ENCODE data around the gene SMAP2.

Gene SMAP2

DNA sequence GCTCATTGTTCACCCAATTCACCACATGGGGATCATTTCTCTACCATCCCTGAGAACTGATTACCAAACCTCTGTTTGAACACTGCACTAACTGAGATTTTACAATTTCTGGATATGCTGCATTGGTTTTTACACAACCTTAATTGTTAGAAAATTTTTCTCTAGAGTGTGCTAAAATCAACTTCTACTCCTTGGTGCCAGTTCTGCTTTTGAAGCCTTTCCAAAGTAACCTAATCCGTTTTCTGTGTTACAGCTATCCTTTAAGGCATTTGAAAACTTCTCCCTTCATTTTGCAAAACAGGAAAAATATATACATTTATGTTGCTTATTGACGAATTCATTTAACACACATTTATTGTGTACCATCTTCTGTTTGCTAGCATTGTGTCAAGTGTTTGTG is 23.7 kb downstream of the SMAP2 start (continued):
- TF ChIP-seq ZNF585B (tag by site-specific recombination; IDR thresholded peaks at IDR 0.05) (no peak), KLF10 (tag by site-specific recombination; IDR thresholded peaks at IDR 0.05) (no peak), ZEB2 (tag by site-specific recombination; IDR thresholded peaks at IDR 0.05) (no peak), ZNF514 (tag by site-specific recombination; IDR thresholded peaks at IDR 0.05) (no peak), ZBTB1 (tag by site-specific recombination; IDR thresholded peaks at IDR 0.05) (no peak), WT1 (tag by site-specific recombination; IDR thresholded peaks at IDR 0.05) (no peak), OSR2 (tag by site-specific recombination; IDR thresholded peaks at IDR 0.05) (no peak)
- TF ChIP-seq, protein P1, sequence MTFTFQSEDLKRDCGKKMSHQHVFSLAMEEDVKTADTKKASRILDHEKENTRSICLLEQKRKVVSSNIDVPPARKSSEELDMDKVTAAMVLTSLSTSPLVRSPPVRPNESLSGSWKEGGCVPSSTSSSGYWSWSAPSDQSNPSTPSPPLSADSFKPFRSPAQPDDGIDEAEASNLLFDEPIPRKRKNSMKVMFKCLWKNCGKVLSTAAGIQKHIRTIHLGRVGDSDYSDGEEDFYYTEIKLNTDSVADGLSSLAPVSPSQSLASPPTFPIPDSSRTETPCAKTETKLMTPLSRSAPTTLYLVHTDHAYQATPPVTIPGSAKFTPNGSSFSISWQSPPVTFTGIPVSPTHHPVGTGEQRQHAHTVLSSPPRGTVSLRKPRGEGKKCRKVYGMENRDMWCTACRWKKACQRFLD (tag by site-specific recombination; IDR thresholded peaks at IDR 0.05) = no peak
- TF ChIP-seq, protein P2, sequence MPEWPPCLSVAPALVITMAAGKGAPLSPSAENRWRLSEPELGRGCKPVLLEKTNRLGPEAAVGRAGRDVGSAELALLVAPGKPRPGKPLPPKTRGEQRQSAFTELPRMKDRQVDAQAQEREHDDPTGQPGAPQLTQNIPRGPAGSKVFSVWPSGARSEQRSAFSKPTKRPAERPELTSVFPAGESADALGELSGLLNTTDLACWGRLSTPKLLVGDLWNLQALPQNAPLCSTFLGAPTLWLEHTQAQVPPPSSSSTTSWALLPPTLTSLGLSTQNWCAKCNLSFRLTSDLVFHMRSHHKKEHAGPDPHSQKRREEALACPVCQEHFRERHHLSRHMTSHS (tag by site-specific recombination; IDR thresholded peaks at IDR 0.05) = no peak
- TF ChIP-seq, protein P3, sequence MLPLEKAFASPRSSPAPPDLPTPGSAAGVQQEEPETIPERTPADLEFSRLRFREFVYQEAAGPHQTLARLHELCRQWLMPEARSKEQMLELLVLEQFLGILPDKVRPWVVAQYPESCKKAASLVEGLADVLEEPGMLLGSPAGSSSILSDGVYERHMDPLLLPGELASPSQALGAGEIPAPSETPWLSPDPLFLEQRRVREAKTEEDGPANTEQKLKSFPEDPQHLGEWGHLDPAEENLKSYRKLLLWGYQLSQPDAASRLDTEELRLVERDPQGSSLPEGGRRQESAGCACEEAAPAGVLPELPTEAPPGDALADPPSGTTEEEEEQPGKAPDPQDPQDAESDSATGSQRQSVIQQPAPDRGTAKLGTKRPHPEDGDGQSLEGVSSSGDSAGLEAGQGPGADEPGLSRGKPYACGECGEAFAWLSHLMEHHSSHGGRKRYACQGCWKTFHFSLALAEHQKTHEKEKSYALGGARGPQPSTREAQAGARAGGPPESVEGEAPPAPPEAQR (tag by site-specific recombination; IDR thresholded peaks at IDR 0.05) = no peak

DNA sequence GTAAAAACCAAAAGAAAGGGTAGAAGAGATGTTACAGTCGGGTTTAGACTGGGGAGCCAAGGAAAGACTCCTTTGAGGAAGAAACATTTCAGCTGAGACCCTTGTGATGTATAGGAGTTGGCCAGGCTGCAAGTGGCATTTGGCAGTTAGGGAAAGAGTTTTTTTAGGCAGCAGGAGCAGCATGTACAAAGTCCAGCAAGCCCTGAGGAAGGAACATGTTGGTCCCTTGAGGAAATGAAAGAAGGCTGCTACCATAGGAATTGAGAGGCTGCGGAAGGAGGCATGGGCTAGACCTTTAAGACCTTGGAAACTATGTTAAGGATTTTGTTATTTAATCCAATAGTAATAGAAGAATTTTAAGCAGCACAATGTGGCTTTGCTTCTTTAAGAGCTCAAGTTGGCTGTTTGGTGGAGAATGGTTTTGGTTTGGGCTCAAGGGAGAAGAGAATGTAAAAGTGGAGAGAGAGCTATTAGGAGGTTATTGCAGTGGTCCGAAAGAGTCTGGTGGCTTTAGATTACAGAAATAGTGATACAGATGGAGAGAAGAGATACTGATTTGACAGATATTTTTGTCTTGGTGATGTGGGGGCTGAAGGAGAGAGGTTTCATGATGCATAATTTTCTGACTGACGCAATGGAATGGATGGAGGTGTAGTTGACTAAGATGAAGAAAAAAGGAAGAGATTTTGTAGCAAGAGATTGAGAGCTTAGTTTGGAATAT is 26.6 kb downstream of the SMAP2 start:
- H3K4me3 ChIP-seq (ENCODE audit: low read depth, low read length) = no peak overlapping the region
- H3K4me1 ChIP-seq (ENCODE audit: control insufficient read depth, insufficient read depth, low read length) = no peaks in the 10 kb centered on the region
- no peaks in the 10 kb centered on the region for H3K9me3 ChIP-seq (ENCODE audit: control insufficient read depth, insufficient read depth, low read depth, low read length)
- POLR2A ChIA-PET = no interaction called here
- CTCF ChIA-PET = interaction anchor here (0.8 to 4.0 kb wide), 6 partner anchors 8 to 321 kb away, joined by 3 to 24 read pairs (median 6); no protein-coding TSS in a partner anchor
- TF ChIP-seq ZBTB17 (tag by site-specific recombination; IDR thresholded peaks at IDR 0.05) (0 out of 2 replicates have a peak, but pooled peaks have one; percentile 18), ZNF670 (tag by site-specific recombination; IDR thresholded peaks at IDR 0.05; ENCODE audit: low read depth) (no peak)
- H3K27ac ChIP-seq (ENCODE audit: extremely low read depth, low read depth, low read length) = no peak overlapping the region
- no peaks in the 10 kb centered on the region for H3K36me3 ChIP-seq (ENCODE audit: control insufficient read depth in 2 of 2, insufficient read depth in 1 of 2, low read length in 2 of 2)

DNA sequence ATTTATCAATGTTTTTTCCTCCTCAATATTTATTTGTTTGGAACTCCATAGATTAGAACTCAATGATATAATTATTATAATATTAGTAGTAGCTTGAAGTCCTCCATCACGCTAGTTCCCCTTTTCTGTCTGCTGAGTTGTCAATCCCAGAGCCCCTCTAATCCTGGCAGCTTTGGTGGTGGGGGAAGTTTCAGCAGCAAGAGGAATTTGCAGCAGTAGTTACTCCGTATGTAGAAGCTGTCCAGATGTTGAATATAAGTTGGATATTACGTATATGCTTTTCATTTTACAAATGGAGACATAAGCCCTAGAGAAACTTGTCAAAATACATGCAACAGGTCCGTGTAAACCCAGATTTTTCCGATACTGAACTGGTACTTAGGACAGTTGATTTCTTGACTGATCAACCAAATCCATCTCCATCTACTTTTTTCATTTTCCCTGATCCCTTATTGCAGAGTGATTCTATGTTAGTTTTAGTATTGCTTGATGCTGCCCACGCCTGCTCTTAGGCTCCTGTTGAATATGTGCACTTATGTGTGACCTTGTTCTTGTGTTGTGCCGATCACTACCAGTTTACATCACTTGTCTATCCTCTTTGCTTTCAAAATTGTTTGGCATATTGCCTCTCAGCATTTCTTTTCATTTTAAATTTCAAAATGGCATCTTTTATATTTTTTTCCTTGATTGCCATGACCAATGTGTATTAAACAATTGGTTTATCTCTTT is 28.1 kb downstream of the SMAP2 start:
- ChIA-PET POLR2A (no interaction called here), CTCF (interaction anchor here (1.0 to 2.6 kb wide), 4 partner anchors 17 to 257 kb away, joined by 3 to 8 read pairs (median 6); no protein-coding TSS in a partner anchor)
- Histone ChIP-seq H3K36me3 (ENCODE audit: control insufficient read depth in 2 of 2, insufficient read depth in 1 of 2, low read length in 2 of 2) (no peaks in the 10 kb centered on the region), H3K4me3 (ENCODE audit: low read depth, low read length) (no peak overlapping the region), H3K27ac (ENCODE audit: extremely low read depth, low read depth, low read length) (no peak overlapping the region), H3K4me1 (ENCODE audit: control insufficient read depth, insufficient read depth, low read length) (peaks cover 6% of the 10 kb centered on the region; the same call in 1 of the 2 replicates), H3K9me3 (ENCODE audit: control insufficient read depth, insufficient read depth, low read depth, low read length) (no peaks in the 10 kb centered on the region)
- TF ChIP-seq SCRT2 (tag by site-specific recombination; IDR thresholded peaks at IDR 0.05) = peak; percentile 86
- 0 out of 2 replicates have a peak, but pooled peaks have one; percentile 18 for TF ChIP-seq SCRT1 (tag by site-specific recombination; IDR thresholded peaks at IDR 0.05; ENCODE audit: borderline replicate concordance)
- TF ChIP-seq ZNF2 (tag by site-specific recombination; IDR thresholded peaks at IDR 0.05) = no peak
- TF ChIP-seq, protein P4, sequence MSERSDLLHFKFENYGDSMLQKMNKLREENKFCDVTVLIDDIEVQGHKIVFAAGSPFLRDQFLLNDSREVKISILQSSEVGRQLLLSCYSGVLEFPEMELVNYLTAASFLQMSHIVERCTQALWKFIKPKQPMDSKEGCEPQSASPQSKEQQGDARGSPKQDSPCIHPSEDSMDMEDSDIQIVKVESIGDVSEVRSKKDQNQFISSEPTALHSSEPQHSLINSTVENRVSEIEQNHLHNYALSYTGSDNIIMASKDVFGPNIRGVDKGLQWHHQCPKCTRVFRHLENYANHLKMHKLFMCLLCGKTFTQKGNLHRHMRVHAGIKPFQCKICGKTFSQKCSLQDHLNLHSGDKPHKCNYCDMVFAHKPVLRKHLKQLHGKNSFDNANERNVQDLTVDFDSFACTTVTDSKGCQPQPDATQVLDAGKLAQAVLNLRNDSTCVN (tag by site-specific recombination; optimal IDR thresholded peaks at IDR 0.05) = no peak
- TF ChIP-seq ZIC2 (tag by site-specific recombination; IDR thresholded peaks at IDR 0.05) = no peak
- TF ChIP-seq, protein P5, sequence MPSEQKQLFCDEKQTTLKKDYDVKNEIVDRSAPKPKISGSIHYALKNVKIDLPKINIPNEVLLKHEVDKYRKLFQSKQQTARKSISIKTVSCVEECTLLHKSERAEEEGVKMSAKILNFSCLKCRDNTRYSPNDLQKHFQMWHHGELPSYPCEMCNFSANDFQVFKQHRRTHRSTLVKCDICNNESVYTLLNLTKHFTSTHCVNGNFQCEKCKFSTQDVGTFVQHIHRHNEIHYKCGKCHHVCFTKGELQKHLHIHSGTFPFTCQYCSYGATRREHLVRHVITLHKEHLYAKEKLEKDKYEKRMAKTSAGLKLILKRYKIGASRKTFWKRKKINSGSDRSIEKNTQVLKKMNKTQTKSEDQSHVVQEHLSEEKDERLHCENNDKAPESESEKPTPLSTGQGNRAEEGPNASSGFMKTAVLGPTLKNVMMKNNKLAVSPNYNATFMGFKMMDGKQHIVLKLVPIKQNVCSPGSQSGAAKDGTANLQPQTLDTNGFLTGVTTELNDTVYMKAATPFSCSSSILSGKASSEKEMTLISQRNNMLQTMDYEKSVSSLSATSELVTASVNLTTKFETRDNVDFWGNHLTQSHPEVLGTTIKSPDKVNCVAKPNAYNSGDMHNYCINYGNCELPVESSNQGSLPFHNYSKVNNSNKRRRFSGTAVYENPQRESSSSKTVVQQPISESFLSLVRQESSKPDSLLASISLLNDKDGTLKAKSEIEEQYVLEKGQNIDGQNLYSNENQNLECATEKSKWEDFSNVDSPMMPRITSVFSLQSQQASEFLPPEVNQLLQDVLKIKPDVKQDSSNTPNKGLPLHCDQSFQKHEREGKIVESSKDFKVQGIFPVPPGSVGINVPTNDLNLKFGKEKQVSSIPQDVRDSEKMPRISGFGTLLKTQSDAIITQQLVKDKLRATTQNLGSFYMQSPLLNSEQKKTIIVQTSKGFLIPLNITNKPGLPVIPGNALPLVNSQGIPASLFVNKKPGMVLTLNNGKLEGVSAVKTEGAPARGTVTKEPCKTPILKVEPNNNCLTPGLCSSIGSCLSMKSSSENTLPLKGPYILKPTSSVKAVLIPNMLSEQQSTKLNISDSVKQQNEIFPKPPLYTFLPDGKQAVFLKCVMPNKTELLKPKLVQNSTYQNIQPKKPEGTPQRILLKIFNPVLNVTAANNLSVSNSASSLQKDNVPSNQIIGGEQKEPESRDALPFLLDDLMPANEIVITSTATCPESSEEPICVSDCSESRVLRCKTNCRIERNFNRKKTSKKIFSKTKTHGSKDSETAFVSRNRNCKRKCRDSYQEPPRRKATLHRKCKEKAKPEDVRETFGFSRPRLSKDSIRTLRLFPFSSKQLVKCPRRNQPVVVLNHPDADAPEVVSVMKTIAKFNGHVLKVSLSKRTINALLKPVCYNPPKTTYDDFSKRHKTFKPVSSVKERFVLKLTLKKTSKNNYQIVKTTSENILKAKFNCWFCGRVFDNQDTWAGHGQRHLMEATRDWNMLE (tag by site-specific recombination; conservative IDR thresholded peaks at IDR 0.05; ENCODE audit: low read depth) = no peak
- no peak for TF ChIP-seq ZNF792 (tag by site-specific recombination; IDR thresholded peaks at IDR 0.05)
